ENCODE measurements around the gene CHRNB4.

GRCh38 chr15:78658823-78659222, 17.8 kb upstream of the CHRNB4 start:
- TF ChIP-seq CTCF (IDR thresholded peaks at IDR 0.05) (no peak), EP300 (IDR thresholded peaks at IDR 0.05) (no peak)
